ENCODE measurements around the gene NAV3. TPM values are rescaled to one million over a fixed set of nuclear protein-coding genes. Genes with fewer than 3 reads are reported as not detected.

The NAV3 gene
- total RNA-seq, 1 experiment from 2014 or later: 2.5 TPM

- POLR2A ChIA-PET: no interaction called here
- intact Hi-C loops (cut with micrococcal nuclease; ENCODE audit: unreplicated experiment): no loop called here
- CTCF ChIA-PET: no interaction called here
- Histone ChIP-seq H3K9me3 (ENCODE audit: control insufficient read depth, insufficient read depth, low read depth, low read length) (no peaks in the 10 kb centered on the region), H3K4me3 (ENCODE audit: low read depth in 2 of 2, low read length in 2 of 2) (no peak overlapping the region), H3K27me3 (ENCODE audit: control insufficient read depth, insufficient read depth, low read length) (no peaks in the 10 kb centered on the region), H3K4me1 (ENCODE audit: control insufficient read depth, insufficient read depth, low read length) (peaks cover 4% of the 10 kb centered on the region), H3K27ac (ENCODE audit: low read length) (no peak overlapping the region), H3K36me3 (ENCODE audit: control insufficient read depth, insufficient read depth, low read length) (no peaks in the 10 kb centered on the region)
- TF ChIP-seq REST (IDR thresholded peaks at IDR 0.05; ENCODE audit: insufficient read depth in 1 of 2, low read depth in 2 of 2, low read length in 1 of 2): no peak
- TF ChIP-seq POLR2AphosphoS5 (IDR thresholded peaks at IDR 0.05; ENCODE audit: low read depth, low read length): no peak
- TF ChIP-seq, protein P1, sequence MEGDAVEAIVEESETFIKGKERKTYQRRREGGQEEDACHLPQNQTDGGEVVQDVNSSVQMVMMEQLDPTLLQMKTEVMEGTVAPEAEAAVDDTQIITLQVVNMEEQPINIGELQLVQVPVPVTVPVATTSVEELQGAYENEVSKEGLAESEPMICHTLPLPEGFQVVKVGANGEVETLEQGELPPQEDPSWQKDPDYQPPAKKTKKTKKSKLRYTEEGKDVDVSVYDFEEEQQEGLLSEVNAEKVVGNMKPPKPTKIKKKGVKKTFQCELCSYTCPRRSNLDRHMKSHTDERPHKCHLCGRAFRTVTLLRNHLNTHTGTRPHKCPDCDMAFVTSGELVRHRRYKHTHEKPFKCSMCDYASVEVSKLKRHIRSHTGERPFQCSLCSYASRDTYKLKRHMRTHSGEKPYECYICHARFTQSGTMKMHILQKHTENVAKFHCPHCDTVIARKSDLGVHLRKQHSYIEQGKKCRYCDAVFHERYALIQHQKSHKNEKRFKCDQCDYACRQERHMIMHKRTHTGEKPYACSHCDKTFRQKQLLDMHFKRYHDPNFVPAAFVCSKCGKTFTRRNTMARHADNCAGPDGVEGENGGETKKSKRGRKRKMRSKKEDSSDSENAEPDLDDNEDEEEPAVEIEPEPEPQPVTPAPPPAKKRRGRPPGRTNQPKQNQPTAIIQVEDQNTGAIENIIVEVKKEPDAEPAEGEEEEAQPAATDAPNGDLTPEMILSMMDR (IDR thresholded peaks at IDR 0.05): no peak
- TF ChIP-seq SIN3A (IDR thresholded peaks at IDR 0.05; ENCODE audit: borderline replicate concordance, insufficient read depth, low read depth, low read length): no peak
- no peak for TF ChIP-seq TCF7L2 (IDR thresholded peaks at IDR 0.05; ENCODE audit: low read depth, low read length)
- no peak for ATAC-seq
- in situ Hi-C loops (cut with HindIII; ENCODE audit: low pct_unique_long_range_greater_than_20kb, low sequenced_read_pairs): no loop called here
- no peak for DNase-seq (ENCODE audit: low read depth, low spot score)
- BruUV-seq (replicated peaks): no TSS peak
Observed at GRCh38 chr12:77850129-77850528, 19.4 kb downstream of the NAV3 start.

GRCh38 chr12:77850698-77851097 is 20.0 kb downstream of the NAV3 start:
- in situ Hi-C loops (cut with HindIII; ENCODE audit: low pct_unique_long_range_greater_than_20kb, low sequenced_read_pairs) (no loop called here), intact Hi-C loops (cut with micrococcal nuclease; ENCODE audit: unreplicated experiment) (no loop called here)
- TF ChIP-seq REST (IDR thresholded peaks at IDR 0.05; ENCODE audit: insufficient read depth in 1 of 2, low read depth in 2 of 2, low read length in 1 of 2) (no peak), POLR2AphosphoS5 (IDR thresholded peaks at IDR 0.05; ENCODE audit: low read depth, low read length) (no peak), SIN3A (IDR thresholded peaks at IDR 0.05; ENCODE audit: borderline replicate concordance, insufficient read depth, low read depth, low read length) (no peak), TCF7L2 (IDR thresholded peaks at IDR 0.05; ENCODE audit: low read depth, low read length) (no peak)
- TF ChIP-seq, protein P1 (IDR thresholded peaks at IDR 0.05): no peak
- Histone ChIP-seq H3K4me3 (ENCODE audit: low read depth in 2 of 2, low read length in 2 of 2) (no peak overlapping the region), H3K27me3 (ENCODE audit: control insufficient read depth, insufficient read depth, low read length) (no peaks in the 10 kb centered on the region), H3K4me1 (ENCODE audit: control insufficient read depth, insufficient read depth, low read length) (peaks cover 4% of the 10 kb centered on the region), H3K27ac (ENCODE audit: low read length) (no peak overlapping the region), H3K36me3 (ENCODE audit: control insufficient read depth, insufficient read depth, low read length) (no peaks in the 10 kb centered on the region), H3K9me3 (ENCODE audit: control insufficient read depth, insufficient read depth, low read depth, low read length) (no peaks in the 10 kb centered on the region)
- ATAC-seq: no peak
- CTCF ChIA-PET: no interaction called here
- POLR2A ChIA-PET: no interaction called here
- no TSS peak for BruUV-seq (replicated peaks)
- DNase-seq (ENCODE audit: low read depth, low spot score): no peak
